Sciatic nerve (tissue), 2 donors: Measurements from ENCODE around the gene ATP13A3. TPM values are rescaled to one million over a fixed set of nuclear protein-coding genes. Genes with fewer than 3 reads are reported as not detected.
A peak's percentile ranks its signal among the peaks of the same experiment; 100 is the strongest.
"Not testable (repeated sequence)": the region's sequence is repeated elsewhere in the genome, so short reads cannot be mapped to it uniquely, and the experiment has no call there.

Experiments
- ATAC-seq: fragments of 200-7000 bp; cut with Tn5 transposase; one replicate; pipeline ENCODE4 v1.9.1; 2020; ENCODE audit warnings: mild to moderate bottlenecking, moderate library complexity
- DNase-seq: peaks from one replicate; pipeline ENCODE4 v3.0.0-alpha.2; 2020; ENCODE audit warnings: low spot score
- intact Hi-C: fragments of 100-400 bp; cut with DNase I; formaldehyde crosslinking; loops from one replicate; pipeline ENCODE4 v1.14.2; 2022
- total RNA-seq: library from RNA; stranded (reverse); fragmentation: NEBNext Ultra II Directional; extraction: Animal tissue kit (Norgen Biotek cat#: 25700); gene quantifications from one replicate; pipeline ENCODE4 v1.2.1, GENCODE V29; 2021
- donor health status: DM: no; HTN: no; CAD: no.
- donor health status: DM: no; HTN: no; CAD: no.

The ATP13A3 gene
- total RNA-seq, 1 donor from 2014 or later: 124 TPM

- intact Hi-C loops: no loop called here
- no peak for DNase-seq
- ATAC-seq: no peak
These were observed 17.3 kb upstream of the ATP13A3 start for GRCh38 chr3:194504146-194504545.

DNA sequence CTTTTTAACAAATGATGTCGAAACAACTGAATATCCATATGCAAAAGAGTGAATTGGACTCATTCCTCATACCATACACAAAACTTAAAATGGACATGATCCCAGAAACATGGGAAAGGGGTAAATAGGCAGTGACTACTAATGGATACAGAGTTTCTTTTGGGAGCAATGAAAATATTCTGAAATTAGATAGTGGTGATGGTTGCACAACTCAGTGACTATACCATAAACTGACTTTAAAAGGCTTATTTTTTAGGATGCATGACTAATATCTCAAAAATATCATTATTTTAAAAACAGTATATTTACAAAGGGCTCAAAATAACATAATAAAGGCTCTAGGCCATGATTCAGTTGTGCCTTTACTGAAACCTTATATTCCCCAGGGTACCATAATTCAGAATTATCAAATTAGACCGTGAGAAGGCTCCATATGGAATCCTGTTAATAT is 16.3 kb upstream of the ATP13A3 start:
- DNase-seq (no peak), ATAC-seq (no peak)
- intact Hi-C loops: no loop called here

DNA sequence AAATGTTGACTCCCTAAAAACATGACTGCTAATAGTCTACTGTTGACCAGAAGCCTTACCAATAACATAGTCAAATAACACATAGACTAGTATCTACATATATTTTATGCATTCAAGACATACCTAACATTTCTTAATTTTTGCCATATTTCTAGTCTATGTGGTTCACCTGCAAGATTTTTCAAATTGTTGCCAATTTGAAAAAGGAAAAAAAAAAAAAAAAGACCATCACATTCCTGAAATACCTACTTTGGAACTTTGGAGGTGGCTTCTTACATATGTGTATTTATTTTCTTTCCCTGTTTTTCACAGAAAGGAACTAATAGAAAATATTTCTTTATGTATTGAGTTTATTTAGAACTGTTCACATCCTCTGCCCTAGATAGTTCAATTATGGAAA is 13.4 kb upstream of the ATP13A3 start:
- DNase-seq: no peak
- ATAC-seq: no peak
- intact Hi-C loops: no loop called here

- intact Hi-C loops, DNase-seq, ATAC-seq: not testable (repeated sequence)
These were observed 12.7 kb upstream of the ATP13A3 start for GRCh38 chr3:194499516-194499915.

DNA sequence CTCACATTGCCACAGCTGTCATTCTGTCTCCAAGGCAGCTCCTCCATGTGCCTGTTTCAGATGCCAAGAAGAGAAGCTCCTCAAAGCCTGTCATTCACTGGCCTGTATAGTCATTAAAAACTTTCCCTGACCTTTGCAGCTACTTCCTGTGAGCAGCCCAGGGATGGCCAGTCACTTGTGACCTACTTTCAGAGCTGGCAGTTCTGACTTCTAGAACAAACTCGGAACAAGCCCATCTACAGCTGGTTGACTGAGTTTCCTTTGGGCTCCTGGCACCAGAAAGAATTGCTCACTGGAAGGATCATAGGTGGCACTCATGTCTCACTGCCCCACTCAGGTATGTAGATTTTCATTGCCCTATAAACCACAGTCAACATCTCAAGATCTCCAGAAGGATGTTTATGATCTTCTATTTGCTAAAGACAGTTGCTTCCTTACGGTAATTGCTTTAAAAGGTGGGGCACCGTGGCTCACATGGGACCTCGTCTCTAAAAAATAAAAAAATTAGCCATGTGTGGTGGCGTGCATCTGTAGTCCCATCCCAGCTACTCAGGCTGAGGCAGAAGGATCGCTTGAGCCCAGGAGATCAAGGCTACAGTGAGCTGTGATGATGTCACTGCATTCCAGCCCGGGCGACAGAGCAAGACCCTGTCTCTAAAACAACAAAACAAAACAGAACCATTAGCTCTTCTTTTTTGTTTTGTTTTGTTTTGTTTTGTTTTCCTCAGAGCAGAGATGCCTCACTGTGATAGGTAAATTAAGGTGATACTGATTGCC is 11.2 kb upstream of the ATP13A3 start:
- intact Hi-C loops: no loop called here
- DNase-seq: no peak
- peak; percentile 67 for ATAC-seq

GRCh38 chr3:194496217-194496919 is 9.6 kb upstream of the ATP13A3 start:
- intact Hi-C loops: no loop called here
- DNase-seq (no peak), ATAC-seq (no peak)

GRCh38 chr3:194494951-194495374 is 8.2 kb upstream of the ATP13A3 start:
- no peak for DNase-seq
- peak; percentile 60 for ATAC-seq
- intact Hi-C loops: no loop called here

DNA sequence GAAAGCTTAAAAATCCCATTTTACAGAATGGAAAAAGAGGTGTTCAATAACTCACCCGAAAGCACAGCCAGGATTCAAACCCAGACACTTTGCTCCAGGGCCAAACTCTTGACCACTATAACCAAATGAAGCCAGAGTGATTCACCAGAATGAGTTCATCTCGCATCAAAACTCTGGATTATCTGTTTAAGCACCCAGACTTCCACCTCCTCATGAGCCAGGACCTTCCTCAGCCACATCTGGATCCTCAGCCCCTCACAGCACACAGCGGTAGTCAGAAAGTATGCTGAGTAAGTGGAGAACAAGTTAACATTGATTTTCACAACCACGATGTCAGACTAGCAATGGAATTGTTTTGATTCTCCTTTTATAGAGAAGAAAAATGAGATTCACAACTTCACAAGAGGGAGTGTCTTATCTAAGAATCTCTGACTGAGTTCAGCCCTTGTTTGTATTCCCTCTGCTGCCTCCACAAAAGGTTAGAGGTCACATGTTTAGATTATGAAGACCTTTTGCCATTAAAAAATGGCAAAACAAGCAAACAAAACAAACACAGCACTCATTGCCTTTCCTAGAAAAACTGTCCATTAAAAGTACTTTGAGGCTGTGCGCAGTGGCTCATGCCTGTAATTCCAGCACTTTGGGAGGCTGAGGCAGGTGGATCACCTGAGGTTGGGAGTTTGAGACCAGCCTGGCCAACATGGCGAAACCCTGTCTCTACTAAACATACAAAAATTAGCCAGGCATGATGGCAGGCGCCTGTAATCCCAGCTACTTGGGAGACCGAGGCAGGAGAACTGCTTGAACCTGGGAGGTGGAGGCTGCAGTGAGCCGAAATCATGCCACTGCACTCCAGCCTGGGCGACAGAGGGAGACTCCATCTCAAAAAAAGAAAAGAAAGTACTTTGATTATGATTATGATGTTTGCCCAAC is 7.5 kb upstream of the ATP13A3 start:
- ATAC-seq: peak; percentile 18
- intact Hi-C loops, DNase-seq: not testable (repeated sequence)

DNA sequence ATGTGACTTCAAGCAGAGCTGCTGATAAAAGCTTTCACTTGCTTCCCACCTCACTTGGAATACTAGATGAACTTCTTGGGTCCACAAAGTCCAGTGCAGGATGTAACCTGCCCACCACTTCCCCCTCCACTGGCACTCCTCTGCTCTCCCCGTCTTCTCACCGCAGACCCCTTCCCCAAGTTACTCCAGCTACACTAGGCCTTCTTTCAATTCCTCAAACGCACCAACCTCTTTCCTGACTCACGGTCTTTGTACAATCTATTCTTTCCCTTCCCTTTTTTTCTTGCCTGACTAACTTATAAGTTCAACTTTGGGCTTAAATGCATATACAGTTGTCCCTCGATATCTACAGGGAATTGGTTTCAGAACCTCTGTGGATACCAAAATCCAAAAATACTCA is 5.2 kb upstream of the ATP13A3 start:
- intact Hi-C loops: no loop called here
- DNase-seq (no peak), ATAC-seq (no peak)

GRCh38 chr3:194489736-194490612 is 3.2 kb upstream of the ATP13A3 start:
- ATAC-seq (no peak), DNase-seq (no peak)
- intact Hi-C loops: loop anchor here (10.0 kb wide), 1 partner anchor 95 kb away; no protein-coding TSS in a partner anchor

DNA sequence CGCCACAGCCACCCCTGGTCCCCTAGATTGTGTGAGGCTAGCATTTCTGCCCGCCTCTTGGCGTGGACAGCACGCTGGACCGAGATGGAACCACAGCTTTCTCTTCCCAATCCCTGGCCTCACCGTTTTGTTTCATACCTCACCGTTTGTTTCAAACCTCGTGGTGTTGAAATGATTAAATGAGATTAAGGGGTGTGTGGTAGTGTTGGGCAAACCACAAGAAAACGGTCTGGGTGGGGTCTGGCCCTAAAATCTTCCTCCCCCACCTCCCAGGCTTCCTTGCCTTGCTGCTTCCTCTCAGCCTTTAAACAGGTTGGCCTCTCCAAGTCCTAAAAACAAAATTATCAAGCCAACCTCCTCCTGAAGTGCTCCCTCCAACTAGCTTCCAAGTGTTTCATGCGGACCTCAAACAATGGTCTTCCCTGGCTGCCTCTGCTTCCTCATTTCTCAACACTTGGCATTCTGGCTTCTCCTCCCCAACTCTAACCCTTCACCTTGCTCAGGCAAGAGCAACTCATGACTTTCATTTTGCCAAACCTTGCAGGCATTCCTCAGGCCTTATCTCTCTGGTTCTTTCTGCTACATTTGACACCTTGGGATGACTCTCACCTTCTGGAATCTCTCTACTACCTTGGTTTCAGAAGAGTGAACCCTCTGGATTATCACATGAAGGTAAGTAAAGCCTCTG is 1.4 kb upstream of the ATP13A3 start:
- DNase-seq (no peak), ATAC-seq (peak; percentile 3)
- intact Hi-C loops: loop anchor here (10.0 kb wide), 1 partner anchor 97 kb away; no protein-coding TSS in a partner anchor

GRCh38 chr3:194487289-194488054 is 670 bp upstream of the ATP13A3 start:
- intact Hi-C loops: loop anchor here (10.0 kb wide), 1 partner anchor 97 kb away; no protein-coding TSS in a partner anchor
- peak; percentile 55 for ATAC-seq
- DNase-seq: peak; percentile 78

DNA sequence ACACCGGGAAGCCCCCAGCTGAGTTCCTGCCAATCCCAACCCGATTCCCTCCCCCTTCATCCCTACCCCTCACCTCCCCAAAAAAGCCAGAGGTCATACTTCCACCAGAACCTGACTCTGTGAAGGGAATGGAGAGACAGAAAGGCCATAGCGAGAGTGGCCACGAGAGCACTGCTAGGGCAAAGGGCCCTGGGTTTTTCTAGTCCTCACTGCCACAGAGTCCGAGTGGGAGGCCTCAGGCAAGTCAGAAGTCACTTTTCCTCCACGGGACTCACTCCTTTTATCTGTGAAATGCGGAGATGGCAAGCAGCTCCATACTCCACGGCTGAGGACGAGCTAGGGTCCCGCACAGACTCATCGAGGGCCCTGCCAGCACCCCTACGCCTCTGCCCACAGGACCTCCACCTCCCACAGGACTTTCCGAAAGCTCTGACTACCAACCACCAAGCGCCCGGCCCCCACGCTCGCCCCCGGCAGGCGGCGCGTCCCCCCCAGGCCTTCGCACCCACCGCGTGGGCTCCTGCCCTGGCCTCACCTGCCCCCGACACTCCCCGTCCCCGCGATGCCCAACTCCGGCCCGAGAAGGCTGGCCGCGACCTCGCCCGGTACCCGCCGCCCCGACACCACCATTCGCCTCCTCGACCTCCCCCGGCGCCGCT is 792 bp downstream of the ATP13A3 start:
- ATAC-seq: peak; percentile 27
- intact Hi-C loops: loop anchor here (10.0 kb wide), 1 partner anchor 99 kb away; no protein-coding TSS in a partner anchor
- peak; percentile 71 for DNase-seq

GRCh38 chr3:194485468-194485880 is 1.3 kb downstream of the ATP13A3 start:
- DNase-seq (no peak), ATAC-seq (no peak)
- intact Hi-C loops: loop anchor here (10.0 kb wide), 1 partner anchor 99 kb away; no protein-coding TSS in a partner anchor

DNA sequence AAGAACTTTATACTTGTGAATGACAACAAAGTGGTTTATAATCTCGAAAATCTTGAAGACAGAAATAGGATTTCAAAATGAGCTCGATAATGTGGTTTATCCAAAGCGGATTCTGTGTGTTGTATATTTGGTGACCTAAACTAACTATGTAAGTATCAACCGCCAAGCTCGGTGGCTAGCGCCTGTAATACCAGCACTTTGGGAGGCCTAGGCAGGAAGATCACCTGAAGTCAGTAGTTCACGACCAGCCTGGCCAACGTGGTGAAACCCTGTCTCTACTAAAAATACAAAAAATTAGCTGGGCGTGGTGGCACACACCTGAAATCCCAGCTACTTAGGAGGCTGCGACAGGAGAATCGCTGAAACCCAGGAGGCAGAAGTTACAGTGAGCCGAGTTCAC is 2.2 kb downstream of the ATP13A3 start:
- intact Hi-C loops: loop anchor here (10.0 kb wide), 1 partner anchor 100 kb away; no protein-coding TSS in a partner anchor
- no peak for ATAC-seq
- no peak for DNase-seq

- ATAC-seq (no peak), DNase-seq (no peak)
- intact Hi-C loops: loop anchor here (10.0 kb wide), 1 partner anchor 101 kb away; no protein-coding TSS in a partner anchor
These were observed 3.0 kb downstream of the ATP13A3 start for GRCh38 chr3:194483850-194484249.
